ENCODE data around the gene TNS2. TPM values are rescaled to one million over a fixed set of nuclear protein-coding genes. Genes with fewer than 3 reads are reported as not detected.

Gene TNS2
- total RNA-seq = 232 TPM
- long read RNA-seq, full-length matches to known transcripts = 4 of 135 reads
- long read RNA-seq, partial matches to known transcripts = 107 of 135 reads
- long read RNA-seq, other reads (novel, unspliced or antisense) = 24 of 135 reads

DNA sequence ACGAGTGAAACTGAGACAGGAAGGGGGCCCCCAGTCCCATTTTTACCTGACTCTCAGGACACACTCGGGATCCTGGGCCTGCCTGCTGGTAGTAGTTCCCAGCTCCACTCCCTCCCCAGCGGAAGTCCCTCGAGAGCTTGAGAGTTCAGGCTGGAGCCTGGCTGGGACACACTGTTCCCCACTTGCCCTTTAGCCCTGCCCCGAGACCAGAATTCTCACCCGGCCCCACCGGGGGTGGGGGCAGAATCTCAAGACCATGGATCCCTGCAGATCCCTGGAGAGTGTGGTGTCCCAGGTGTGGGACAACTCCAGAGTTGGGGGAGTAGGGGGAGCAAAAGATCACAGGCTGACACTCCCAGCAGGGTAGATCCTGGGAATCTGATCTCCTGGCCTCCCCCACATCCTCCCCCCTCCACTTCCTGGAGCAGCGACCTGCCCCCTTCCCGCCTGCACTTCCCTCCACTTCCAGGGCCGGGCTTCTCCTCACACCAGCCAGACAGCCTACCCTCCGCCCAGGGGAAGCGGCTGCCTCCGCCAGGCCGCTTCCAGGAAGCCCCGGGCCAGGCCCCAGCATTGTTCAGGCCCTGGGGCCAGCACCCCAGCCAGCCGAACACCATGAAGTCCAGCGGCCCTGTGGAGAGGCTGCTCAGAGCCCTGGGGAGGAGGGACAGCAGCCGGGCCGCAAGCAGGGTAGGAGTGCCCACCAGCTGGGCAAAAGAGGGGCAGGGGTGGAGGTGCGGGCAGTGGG lies at the start of gene TNS2:
Gene TNS2, plus strand, starts transcription at position 495 of the 748 bp plus-strand sequence. Its CDS starts 121 bp downstream, at position 616.
- Histone ChIP-seq H3K27me3 (no peaks in the 10 kb centered on the region), H3K9me3 (no peaks in the 10 kb centered on the region), H3K4me1 (peaks cover 61% of the 10 kb centered on the region), H3K4me3 (peak within 1 kb of the TSS; percentile 86), H3K36me3 (peaks cover 18% of the 10 kb centered on the region), H3K27ac (peak within 1 kb of the TSS; percentile 98)
- DNase-seq (peak; percentile 91), ATAC-seq (peak; percentile 31)
- TF ChIP-seq CTCF (IDR thresholded peaks at IDR 0.05) = no peak
- intact Hi-C loops (cut with DNase I) = no loop called here

GRCh38 chr12:53004178-53004577 lies 45.7 kb upstream of the TNS2 start:
- ATAC-seq (no peak), DNase-seq (no peak)
- Histone ChIP-seq H3K27me3 (no peaks in the 10 kb centered on the region), H3K36me3 (peaks cover 5% of the 10 kb centered on the region), H3K4me1 (peaks cover 26% of the 10 kb centered on the region), H3K4me3 (no peak overlapping the region), H3K9me3 (no peaks in the 10 kb centered on the region), H3K27ac (no peak overlapping the region)
- TF ChIP-seq CTCF (IDR thresholded peaks at IDR 0.05) = no peak
- intact Hi-C loops (cut with DNase I) = no loop called here

- H3K4me3 ChIP-seq = no peak overlapping the region
- H3K36me3 ChIP-seq = peaks cover 5% of the 10 kb centered on the region
- no peaks in the 10 kb centered on the region for H3K27me3 ChIP-seq
- H3K9me3 ChIP-seq = no peaks in the 10 kb centered on the region
- ATAC-seq (no peak), DNase-seq (no peak)
- no peak for TF ChIP-seq CTCF (IDR thresholded peaks at IDR 0.05)
- peaks cover 30% of the 10 kb centered on the region for H3K4me1 ChIP-seq
- no peak overlapping the region for H3K27ac ChIP-seq
- intact Hi-C loops (cut with DNase I) = no loop called here
Measured at GRCh38 chr12:53004582-53004981, 45.3 kb upstream of the TNS2 start.

DNA sequence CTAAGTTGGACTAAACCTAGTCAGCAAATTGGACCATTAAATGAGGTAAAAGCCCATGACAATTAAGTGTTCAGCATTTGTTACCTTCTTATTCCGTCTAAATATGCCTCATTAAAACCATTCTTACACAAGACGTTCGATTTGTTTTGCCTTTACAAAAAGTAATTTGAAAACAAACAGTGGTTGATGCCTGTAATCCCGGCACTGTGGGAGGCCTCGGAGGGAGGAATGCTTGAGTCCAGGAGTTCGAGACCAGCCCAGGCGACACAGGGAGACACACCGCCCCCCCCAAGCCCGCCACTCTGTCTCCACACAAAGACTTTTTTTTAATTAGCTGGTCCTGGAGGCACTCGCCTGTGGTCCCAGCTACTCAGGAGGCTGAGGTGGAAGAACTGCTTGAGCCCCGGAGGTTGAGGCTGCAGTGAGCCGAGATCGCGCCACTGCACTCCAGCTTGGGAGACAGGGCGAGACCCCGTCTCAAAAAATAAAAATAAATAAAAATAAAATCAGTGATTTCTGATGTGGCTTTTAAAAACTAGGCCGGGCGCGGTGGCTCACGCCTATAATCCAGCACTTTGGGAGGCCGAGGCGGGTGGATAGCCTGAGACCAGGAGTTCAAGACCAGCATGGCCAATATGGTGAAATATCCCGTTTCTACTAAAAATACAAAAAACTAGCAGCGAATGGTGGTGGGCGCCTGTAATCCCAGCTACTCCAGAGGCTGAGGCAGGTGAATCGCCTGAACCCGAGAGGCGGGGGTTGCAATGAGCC lies 44.5 kb upstream of the TNS2 start:
- ATAC-seq (no peak), DNase-seq (peak; percentile 68)
- TF ChIP-seq CTCF (IDR thresholded peaks at IDR 0.05) = no peak
- Histone ChIP-seq H3K4me1 (peaks cover 39% of the 10 kb centered on the region), H3K27me3 (no peaks in the 10 kb centered on the region), H3K36me3 (peaks cover 5% of the 10 kb centered on the region), H3K27ac (peak overlapping the region; percentile 80), H3K9me3 (no peaks in the 10 kb centered on the region), H3K4me3 (peak overlapping the region; percentile 91)
- intact Hi-C loops (cut with DNase I) = no loop called here

GRCh38 chr12:53005986-53006809 lies 43.7 kb upstream of the TNS2 start, which contains the start of gene EIF4B:
EIF4B (plus strand) TSS chr12:53006456; CDS start chr12:53006484, 28 bp downstream.
- H3K36me3 ChIP-seq = peaks cover 5% of the 10 kb centered on the region
- H3K4me3 ChIP-seq = peak within 1 kb of the TSS; percentile 91
- no peaks in the 10 kb centered on the region for H3K9me3 ChIP-seq
- intact Hi-C loops (cut with DNase I) = no loop called here
- ATAC-seq = peak; percentile 99
- H3K27me3 ChIP-seq = no peaks in the 10 kb centered on the region
- peak; percentile 100 for DNase-seq
- TF ChIP-seq CTCF (IDR thresholded peaks at IDR 0.05) = no peak
- H3K27ac ChIP-seq = peak within 1 kb of the TSS; percentile 80
- peaks cover 39% of the 10 kb centered on the region for H3K4me1 ChIP-seq

Measured in upper lobe of right lung (tissue), 1 donor.